MM.1S (cell line): ENCODE data around the gene FKBP8.

ENCODE experiments used
- CTCF ChIP-seq: fragments of 300-600 bp; sonication (generic); IDR thresholded peaks from 2 replicates; pipeline ENCODE4 v1.5.1; 2016; ENCODE audit warnings: antibody characterized with exemption, low read length, mixed read lengths
- EZH2 ChIP-seq: fragments of 300-600 bp; sonication (generic); optimal IDR thresholded peaks from 2 replicates; pipeline ENCODE3; 2017; ENCODE audit warnings: low read depth, mild to moderate bottlenecking, antibody characterized with exemption, low read length, mixed read lengths
- EZH2phosphoT487 ChIP-seq: fragments of 300-600 bp; sonication (generic); IDR thresholded peaks from 2 replicates; pipeline ENCODE4 v1.6.1; 2018; ENCODE audit warnings: antibody characterized with exemption, low read length

GRCh38 chr19:18532168-18532890 lies 11.0 kb downstream of the FKBP8 start:
- TF ChIP-seq EZH2 = no peak
- TF ChIP-seq CTCF = no peak
- TF ChIP-seq EZH2phosphoT487 = no peak
